Measurements from ENCODE around the gene MMP26. TPM values are rescaled to one million over a fixed set of nuclear protein-coding genes. Genes with fewer than 3 reads are reported as not detected.

Gene MMP26
- total RNA-seq = not detected in 2 replicates

- DNase-seq (ENCODE audit: extremely low read depth, low read depth, low spot score) = no peak
Measured at GRCh38 chr11:4704054-4704789, at the start of gene MMP26. TSS of gene MMP26 (plus strand) at chr11:4704784.

GRCh38 chr11:4658629-4659445 is 45.7 kb upstream of the MMP26 start:
- no peak for DNase-seq (ENCODE audit: extremely low read depth, low read depth, low spot score)

- DNase-seq (ENCODE audit: extremely low read depth, low read depth, low spot score) = no peak
Measured at GRCh38 chr11:4662876-4663275, 41.7 kb upstream of the MMP26 start.

GRCh38 chr11:4664183-4664582 is 40.4 kb upstream of the MMP26 start:
- no peak for DNase-seq (ENCODE audit: extremely low read depth, low read depth, low spot score)

GRCh38 chr11:4664786-4665185 is 39.8 kb upstream of the MMP26 start:
- DNase-seq (ENCODE audit: extremely low read depth, low read depth, low spot score) = no peak

GRCh38 chr11:4665424-4665823 is 39.2 kb upstream of the MMP26 start:
- no peak for DNase-seq (ENCODE audit: extremely low read depth, low read depth, low spot score)

GRCh38 chr11:4671741-4672140 is 32.8 kb upstream of the MMP26 start:
- DNase-seq (ENCODE audit: extremely low read depth, low read depth, low spot score) = no peak

- DNase-seq (ENCODE audit: extremely low read depth, low read depth, low spot score) = no peak
Measured at GRCh38 chr11:4672470-4672869, 32.1 kb upstream of the MMP26 start.

- no peak for DNase-seq (ENCODE audit: extremely low read depth, low read depth, low spot score)
Measured at GRCh38 chr11:4673781-4674180, 30.8 kb upstream of the MMP26 start.

- no peak for DNase-seq (ENCODE audit: extremely low read depth, low read depth, low spot score)
Measured at GRCh38 chr11:4677948-4678347, 26.6 kb upstream of the MMP26 start.

- DNase-seq (ENCODE audit: extremely low read depth, low read depth, low spot score) = no peak
Measured at GRCh38 chr11:4680341-4680740, 24.2 kb upstream of the MMP26 start.

- no peak for DNase-seq (ENCODE audit: extremely low read depth, low read depth, low spot score)
Measured at GRCh38 chr11:4682623-4683419, 21.8 kb upstream of the MMP26 start.

- no peak for DNase-seq (ENCODE audit: extremely low read depth, low read depth, low spot score)
Measured at GRCh38 chr11:4684631-4685285, 19.8 kb upstream of the MMP26 start.

GRCh38 chr11:4695442-4695841 is 9.1 kb upstream of the MMP26 start:
- no peak for DNase-seq (ENCODE audit: extremely low read depth, low read depth, low spot score)

GRCh38 chr11:4697585-4697984 is 7.0 kb upstream of the MMP26 start, which contains the start of gene OR51E2:
TSS of gene OR51E2 (minus strand) at chr11:4697853. CDS start at chr11:4682711, 15,142 bp downstream.
- no peak for DNase-seq (ENCODE audit: extremely low read depth, low read depth, low spot score)

- no peak for DNase-seq (ENCODE audit: extremely low read depth, low read depth, low spot score)
Measured at GRCh38 chr11:4699697-4700435, 4.7 kb upstream of the MMP26 start.

- no peak for DNase-seq (ENCODE audit: extremely low read depth, low read depth, low spot score)
Measured at GRCh38 chr11:4700436-4700820, 4.2 kb upstream of the MMP26 start.

GRCh38 chr11:4704790-4705334 is 278 bp downstream of the MMP26 start:
- DNase-seq (ENCODE audit: extremely low read depth, low read depth, low spot score) = no peak

- no peak for DNase-seq (ENCODE audit: extremely low read depth, low read depth, low spot score)
Measured at GRCh38 chr11:4713241-4713640, 8.7 kb downstream of the MMP26 start.

- DNase-seq (ENCODE audit: extremely low read depth, low read depth, low spot score) = no peak
Measured at GRCh38 chr11:4714300-4714699, 9.7 kb downstream of the MMP26 start.
